Measurements from ENCODE around the gene CPXM2.

CPXM2 gene

GRCh38 chr10:123795196-123795780, 96.3 kb downstream of the CPXM2 start:
- H3K4me1 ChIP-seq (ENCODE audit: control insufficient read depth, insufficient read depth, low read length, poor library complexity, severe bottlenecking): no peaks in the 10 kb centered on the region

GRCh38 chr10:123792248-123792978, 99.2 kb downstream of the CPXM2 start:
- H3K4me3 ChIP-seq (ENCODE audit: insufficient read depth, low read depth, low read length, poor library complexity, severe bottlenecking): no peak overlapping the region
- no peaks in the 10 kb centered on the region for H3K9me3 ChIP-seq (ENCODE audit: control insufficient read depth, low read length)
- no peaks in the 10 kb centered on the region for H3K4me1 ChIP-seq (ENCODE audit: control insufficient read depth, insufficient read depth, low read length, poor library complexity, severe bottlenecking)
- H3K27ac ChIP-seq (ENCODE audit: insufficient read depth, low read length, poor library complexity, severe bottlenecking): no peak overlapping the region
- H3K27me3 ChIP-seq (replicated peaks; ENCODE audit: control insufficient read depth, insufficient read depth, low read length, poor library complexity, severe bottlenecking): no peaks in the 10 kb centered on the region
- no peak for DNase-seq
- no peaks in the 10 kb centered on the region for H3K36me3 ChIP-seq (ENCODE audit: control insufficient read depth, insufficient read depth, low read length)

More at GRCh38 chr10:123795196-123795780, 96.3 kb downstream of the CPXM2 start:
- no peaks in the 10 kb centered on the region for H3K27me3 ChIP-seq (replicated peaks; ENCODE audit: control insufficient read depth, insufficient read depth, low read length, poor library complexity, severe bottlenecking)
- H3K9me3 ChIP-seq (ENCODE audit: control insufficient read depth, low read length): no peaks in the 10 kb centered on the region
- no peak overlapping the region for H3K27ac ChIP-seq (ENCODE audit: insufficient read depth, low read length, poor library complexity, severe bottlenecking)
- no peak overlapping the region for H3K4me3 ChIP-seq (ENCODE audit: insufficient read depth, low read depth, low read length, poor library complexity, severe bottlenecking)
- H3K36me3 ChIP-seq (ENCODE audit: control insufficient read depth, insufficient read depth, low read length): no peaks in the 10 kb centered on the region
- no peak for DNase-seq

- DNase-seq: no peak
- H3K4me1 ChIP-seq (ENCODE audit: control insufficient read depth, insufficient read depth, low read length, poor library complexity, severe bottlenecking): no peaks in the 10 kb centered on the region
- H3K27ac ChIP-seq (ENCODE audit: insufficient read depth, low read length, poor library complexity, severe bottlenecking): no peak overlapping the region
- H3K36me3 ChIP-seq (ENCODE audit: control insufficient read depth, insufficient read depth, low read length): no peaks in the 10 kb centered on the region
- no peak overlapping the region for H3K4me3 ChIP-seq (ENCODE audit: insufficient read depth, low read depth, low read length, poor library complexity, severe bottlenecking)
- no peaks in the 10 kb centered on the region for H3K9me3 ChIP-seq (ENCODE audit: control insufficient read depth, low read length)
- H3K27me3 ChIP-seq (replicated peaks; ENCODE audit: control insufficient read depth, insufficient read depth, low read length, poor library complexity, severe bottlenecking): no peaks in the 10 kb centered on the region
Observed at GRCh38 chr10:123790132-123790885, 101.3 kb downstream of the CPXM2 start.

DNA sequence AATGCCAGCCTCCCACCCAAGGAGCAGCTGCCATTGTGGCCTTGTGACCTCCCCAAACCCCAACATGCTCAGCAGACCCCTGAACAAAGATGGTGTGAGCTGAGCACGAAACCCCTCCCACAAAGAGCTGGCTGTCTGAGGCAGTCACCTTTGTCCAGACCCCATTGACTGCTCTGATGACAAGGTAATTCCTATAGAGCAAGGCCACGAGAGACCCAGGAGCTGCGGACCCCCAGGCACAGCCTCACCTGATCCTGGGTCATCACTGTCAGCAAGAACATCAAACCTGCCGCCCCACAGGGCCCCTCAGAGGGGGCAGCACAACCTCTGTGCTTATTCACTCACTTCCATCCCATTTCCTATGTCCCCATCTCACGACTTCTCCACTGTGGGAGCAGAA, 102.6 kb downstream of the CPXM2 start:
- no peaks in the 10 kb centered on the region for H3K36me3 ChIP-seq (ENCODE audit: control insufficient read depth, insufficient read depth, low read length)
- no peaks in the 10 kb centered on the region for H3K4me1 ChIP-seq (ENCODE audit: control insufficient read depth, insufficient read depth, low read length, poor library complexity, severe bottlenecking)
- no peak overlapping the region for H3K4me3 ChIP-seq (ENCODE audit: insufficient read depth, low read depth, low read length, poor library complexity, severe bottlenecking)
- H3K27me3 ChIP-seq (replicated peaks; ENCODE audit: control insufficient read depth, insufficient read depth, low read length, poor library complexity, severe bottlenecking): no peaks in the 10 kb centered on the region
- DNase-seq: no peak
- no peak overlapping the region for H3K27ac ChIP-seq (ENCODE audit: insufficient read depth, low read length, poor library complexity, severe bottlenecking)
- H3K9me3 ChIP-seq (ENCODE audit: control insufficient read depth, low read length): no peaks in the 10 kb centered on the region

GRCh38 chr10:123787566-123787965, 104.0 kb downstream of the CPXM2 start:
- DNase-seq: no peak
- H3K4me3 ChIP-seq (ENCODE audit: insufficient read depth, low read depth, low read length, poor library complexity, severe bottlenecking): no peak overlapping the region
- no peak overlapping the region for H3K27ac ChIP-seq (ENCODE audit: insufficient read depth, low read length, poor library complexity, severe bottlenecking)
- H3K9me3 ChIP-seq (ENCODE audit: control insufficient read depth, low read length): no peaks in the 10 kb centered on the region
- H3K27me3 ChIP-seq (replicated peaks; ENCODE audit: control insufficient read depth, insufficient read depth, low read length, poor library complexity, severe bottlenecking): no peaks in the 10 kb centered on the region
- H3K36me3 ChIP-seq (ENCODE audit: control insufficient read depth, insufficient read depth, low read length): no peaks in the 10 kb centered on the region
- no peaks in the 10 kb centered on the region for H3K4me1 ChIP-seq (ENCODE audit: control insufficient read depth, insufficient read depth, low read length, poor library complexity, severe bottlenecking)

DNA sequence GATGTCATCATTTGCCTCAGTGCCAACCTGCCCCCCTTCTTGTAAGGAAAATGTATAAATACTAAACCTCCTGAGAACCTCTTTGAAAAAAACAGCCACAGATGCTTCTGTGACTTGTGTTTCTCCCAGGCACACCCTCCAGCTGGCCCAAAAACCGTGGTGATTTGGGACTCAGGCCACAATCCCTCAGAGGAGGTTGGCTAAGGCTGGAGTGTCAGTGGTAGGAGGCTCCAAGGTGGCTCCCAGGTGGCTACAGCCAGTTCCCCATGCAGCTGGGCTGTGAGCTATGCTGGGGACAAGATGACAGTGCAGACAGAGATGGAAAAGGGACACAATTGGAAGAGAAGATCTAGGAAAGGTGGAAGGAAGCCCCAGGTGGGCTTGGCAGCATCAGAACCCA, 104.7 kb downstream of the CPXM2 start:
- no peaks in the 10 kb centered on the region for H3K27me3 ChIP-seq (replicated peaks; ENCODE audit: control insufficient read depth, insufficient read depth, low read length, poor library complexity, severe bottlenecking)
- no peaks in the 10 kb centered on the region for H3K4me1 ChIP-seq (ENCODE audit: control insufficient read depth, insufficient read depth, low read length, poor library complexity, severe bottlenecking)
- no peaks in the 10 kb centered on the region for H3K36me3 ChIP-seq (ENCODE audit: control insufficient read depth, insufficient read depth, low read length)
- H3K4me3 ChIP-seq (ENCODE audit: insufficient read depth, low read depth, low read length, poor library complexity, severe bottlenecking): no peak overlapping the region
- no peaks in the 10 kb centered on the region for H3K9me3 ChIP-seq (ENCODE audit: control insufficient read depth, low read length)
- DNase-seq: no peak
- no peak overlapping the region for H3K27ac ChIP-seq (ENCODE audit: insufficient read depth, low read length, poor library complexity, severe bottlenecking)

DNA sequence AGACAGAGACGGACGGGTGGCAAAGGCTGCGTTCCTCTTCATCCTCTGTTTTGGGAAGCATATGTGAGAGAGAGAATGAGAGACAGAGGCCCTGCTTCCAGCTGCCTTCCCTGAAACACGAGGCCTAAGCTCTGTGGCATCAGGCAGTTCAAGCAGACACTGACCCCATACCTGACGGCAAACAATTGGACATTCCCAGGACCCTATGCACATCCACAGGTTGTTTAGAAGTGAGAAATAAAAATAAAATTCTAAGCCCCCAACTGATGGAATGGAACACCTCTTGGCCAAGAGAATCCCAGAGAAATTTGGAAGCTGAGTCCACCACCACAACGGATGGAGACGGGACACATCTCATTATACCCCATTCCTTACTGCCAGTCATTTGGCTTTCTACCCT, 105.3 kb downstream of the CPXM2 start:
- no peak for DNase-seq
- H3K4me1 ChIP-seq (ENCODE audit: control insufficient read depth, insufficient read depth, low read length, poor library complexity, severe bottlenecking): no peaks in the 10 kb centered on the region
- H3K4me3 ChIP-seq (ENCODE audit: insufficient read depth, low read depth, low read length, poor library complexity, severe bottlenecking): no peak overlapping the region
- no peaks in the 10 kb centered on the region for H3K27me3 ChIP-seq (replicated peaks; ENCODE audit: control insufficient read depth, insufficient read depth, low read length, poor library complexity, severe bottlenecking)
- no peak overlapping the region for H3K27ac ChIP-seq (ENCODE audit: insufficient read depth, low read length, poor library complexity, severe bottlenecking)
- H3K36me3 ChIP-seq (ENCODE audit: control insufficient read depth, insufficient read depth, low read length): no peaks in the 10 kb centered on the region
- H3K9me3 ChIP-seq (ENCODE audit: control insufficient read depth, low read length): no peaks in the 10 kb centered on the region

GRCh38 chr10:123784646-123785045, 107.0 kb downstream of the CPXM2 start:
- no peaks in the 10 kb centered on the region for H3K4me1 ChIP-seq (ENCODE audit: control insufficient read depth, insufficient read depth, low read length, poor library complexity, severe bottlenecking)
- no peaks in the 10 kb centered on the region for H3K36me3 ChIP-seq (ENCODE audit: control insufficient read depth, insufficient read depth, low read length)
- no peak overlapping the region for H3K4me3 ChIP-seq (ENCODE audit: insufficient read depth, low read depth, low read length, poor library complexity, severe bottlenecking)
- H3K27ac ChIP-seq (ENCODE audit: insufficient read depth, low read length, poor library complexity, severe bottlenecking): no peak overlapping the region
- no peaks in the 10 kb centered on the region for H3K9me3 ChIP-seq (ENCODE audit: control insufficient read depth, low read length)
- no peaks in the 10 kb centered on the region for H3K27me3 ChIP-seq (replicated peaks; ENCODE audit: control insufficient read depth, insufficient read depth, low read length, poor library complexity, severe bottlenecking)
- DNase-seq: no peak

DNA sequence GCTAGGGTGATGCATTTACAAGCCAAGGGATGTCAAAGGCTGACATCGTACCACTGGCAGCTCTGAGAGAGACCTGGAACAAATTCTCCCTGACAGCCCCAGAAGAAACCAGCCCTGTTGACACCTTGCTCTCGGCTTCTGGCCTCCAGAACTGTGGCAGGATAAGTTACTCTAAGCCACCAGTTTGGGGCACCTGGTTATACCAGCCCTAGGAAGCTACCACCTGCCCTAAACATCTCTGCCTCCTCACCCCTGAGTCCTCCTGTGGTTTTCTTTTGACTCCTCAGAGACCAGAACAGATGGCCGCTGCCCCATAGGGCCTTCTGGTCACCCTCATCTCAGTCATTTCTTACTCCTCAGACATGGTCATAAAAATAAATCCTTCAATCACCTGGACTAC, 107.4 kb downstream of the CPXM2 start:
- Histone ChIP-seq H3K4me1 (ENCODE audit: control insufficient read depth, insufficient read depth, low read length, poor library complexity, severe bottlenecking) (no peaks in the 10 kb centered on the region), H3K27me3 (replicated peaks; ENCODE audit: control insufficient read depth, insufficient read depth, low read length, poor library complexity, severe bottlenecking) (no peaks in the 10 kb centered on the region), H3K27ac (ENCODE audit: insufficient read depth, low read length, poor library complexity, severe bottlenecking) (no peak overlapping the region), H3K36me3 (ENCODE audit: control insufficient read depth, insufficient read depth, low read length) (no peaks in the 10 kb centered on the region), H3K9me3 (ENCODE audit: control insufficient read depth, low read length) (no peaks in the 10 kb centered on the region), H3K4me3 (ENCODE audit: insufficient read depth, low read depth, low read length, poor library complexity, severe bottlenecking) (no peak overlapping the region)
- no peak for DNase-seq

GRCh38 chr10:123783296-123783695, 108.3 kb downstream of the CPXM2 start:
- no peak overlapping the region for H3K4me3 ChIP-seq (ENCODE audit: insufficient read depth, low read depth, low read length, poor library complexity, severe bottlenecking)
- no peaks in the 10 kb centered on the region for H3K9me3 ChIP-seq (ENCODE audit: control insufficient read depth, low read length)
- no peaks in the 10 kb centered on the region for H3K27me3 ChIP-seq (replicated peaks; ENCODE audit: control insufficient read depth, insufficient read depth, low read length, poor library complexity, severe bottlenecking)
- no peak overlapping the region for H3K27ac ChIP-seq (ENCODE audit: insufficient read depth, low read length, poor library complexity, severe bottlenecking)
- no peak for DNase-seq
- H3K36me3 ChIP-seq (ENCODE audit: control insufficient read depth, insufficient read depth, low read length): no peaks in the 10 kb centered on the region
- no peaks in the 10 kb centered on the region for H3K4me1 ChIP-seq (ENCODE audit: control insufficient read depth, insufficient read depth, low read length, poor library complexity, severe bottlenecking)

Measured in effector memory CD4-positive, alpha-beta T cell (primary cell).